Liver (tissue), 9 donors: ENCODE measurements around the gene KAZN. TPM values are rescaled to one million over a fixed set of nuclear protein-coding genes. Genes with fewer than 3 reads are reported as not detected.

Experiments
- DNase-seq: peaks from one replicate; pipeline ENCODE4 v3.0.0-alpha.2; 2017; ENCODE audit warnings: low spot score
- H3K27ac ChIP-seq, 2 donors: one replicate each; pipeline ENCODE4 v1.7.0; 2013; ENCODE audit warnings: inconsistent platforms in 2 of 2, low read length in 2 of 2, control low read depth in 1 of 2, low read depth in 1 of 2, mild to moderate bottlenecking in 1 of 2
- H3K27me3 ChIP-seq, 4 donors: one replicate each; pipeline versions ENCODE4 v1.6.1 to v1.7.0; 2013; ENCODE audit warnings: low read length in 3 of 4, inconsistent platforms in 1 of 4, mild to moderate bottlenecking in 1 of 4, moderate library complexity in 1 of 4; ENCODE audit not compliant: control insufficient read depth in 4 of 4, insufficient read depth in 4 of 4
- H3K36me3 ChIP-seq, 4 donors: one replicate each; pipeline versions ENCODE4 v1.6.1 to v1.7.0; 2013; ENCODE audit warnings: low read length in 3 of 4, mild to moderate bottlenecking in 3 of 4, low read depth in 1 of 4, moderate library complexity in 1 of 4; ENCODE audit not compliant: control insufficient read depth in 4 of 4, insufficient read depth in 3 of 4
- H3K4me1 ChIP-seq, 4 donors: one replicate each; pipeline versions ENCODE4 v1.6.1 to v1.7.0; 2013; ENCODE audit warnings: low read length in 3 of 4, mild to moderate bottlenecking in 3 of 4, moderate library complexity in 1 of 4; ENCODE audit not compliant: control insufficient read depth in 4 of 4, insufficient read depth in 4 of 4
- H3K4me3 ChIP-seq, 3 donors: one replicate each; pipeline versions ENCODE4 v1.6.1 to v1.7.0; 2013; ENCODE audit warnings: low read length in 3 of 3, control low read depth in 1 of 3, low read depth in 1 of 3, mild to moderate bottlenecking in 1 of 3
- H3K9ac ChIP-seq, 2 donors: one replicate each; pipeline ENCODE4 v1.7.0; 2013; ENCODE audit warnings: low read length in 2 of 2, mild to moderate bottlenecking in 2 of 2, moderate library complexity in 2 of 2, control low read depth in 1 of 2, low read depth in 1 of 2
- H3K9me3 ChIP-seq, 4 donors: one replicate each; pipeline versions ENCODE4 v1.6.1 to v1.7.0; 2013; ENCODE audit warnings: low read length in 3 of 4; ENCODE audit not compliant: control insufficient read depth in 4 of 4
- ATF3 ChIP-seq: IDR thresholded peaks from 2 replicates; pipeline ENCODE4 v1.6.1; 2016; ENCODE audit warnings: antibody characterized with exemption
- CTCF ChIP-seq: fragments of 150-350 bp; IDR thresholded peaks from 2 replicates; pipeline ENCODE4 v1.5.1; 2017; ENCODE audit warnings: improper control_type of control experiment, low read depth, low read length; ENCODE audit not compliant: missing input control
- EGR1 ChIP-seq, 2 donors: IDR thresholded peaks; 2 replicates each; pipeline ENCODE4 v1.6.1; 2016 to 2018; ENCODE audit warnings: antibody characterized with exemption in 2 of 2, low read depth in 2 of 2
- FOXA1 ChIP-seq: IDR thresholded peaks from 2 replicates; pipeline ENCODE4 v1.6.1; 2016; ENCODE audit warnings: antibody characterized with exemption
- FOXA2 ChIP-seq: IDR thresholded peaks from 2 replicates; pipeline ENCODE4 v1.6.1; 2016; ENCODE audit warnings: antibody characterized with exemption
- GABPA ChIP-seq, 2 donors: IDR thresholded peaks in 1 of 2; conservative IDR thresholded peaks in 1 of 2; 2 replicates each; pipeline ENCODE4 v1.6.1; 2016; ENCODE audit warnings: antibody characterized with exemption in 2 of 2, mild to moderate bottlenecking in 1 of 2, moderate library complexity in 1 of 2
- HNF4A ChIP-seq, 2 donors: conservative IDR thresholded peaks; 2 replicates each; pipeline ENCODE4 v1.6.1; 2016; ENCODE audit warnings: antibody characterized with exemption in 2 of 2, mild to moderate bottlenecking in 2 of 2
- HNF4G ChIP-seq: IDR thresholded peaks from 2 replicates; pipeline ENCODE4 v1.6.1; 2016; ENCODE audit warnings: antibody characterized with exemption
- JUND ChIP-seq, 2 donors: IDR thresholded peaks; 2 replicates each; pipeline ENCODE4 v1.6.1; 2016; ENCODE audit warnings: antibody characterized with exemption in 2 of 2
- MAX ChIP-seq: IDR thresholded peaks from 2 replicates; pipeline ENCODE4 v1.6.1; 2016; ENCODE audit warnings: antibody characterized with exemption
- NR2F2 ChIP-seq: IDR thresholded peaks from 2 replicates; pipeline ENCODE4 v1.6.1; 2016; ENCODE audit warnings: antibody characterized with exemption
- RAD21 ChIP-seq, 2 donors: IDR thresholded peaks; 2 replicates each; pipeline ENCODE4 v1.6.1; 2016; ENCODE audit warnings: antibody characterized with exemption in 2 of 2, mild to moderate bottlenecking in 2 of 2
- REST ChIP-seq: IDR thresholded peaks from 2 replicates; pipeline ENCODE4 v1.6.1; 2016; ENCODE audit warnings: antibody characterized with exemption, mild to moderate bottlenecking
- RXRA ChIP-seq, 2 donors: IDR thresholded peaks; 2 replicates each; pipeline ENCODE4 v1.6.1; 2017 to 2018; ENCODE audit warnings: antibody characterized with exemption in 2 of 2, mild to moderate bottlenecking in 1 of 2
- SP1 ChIP-seq: IDR thresholded peaks from 2 replicates; pipeline ENCODE4 v1.6.1; 2018; ENCODE audit warnings: antibody characterized with exemption, mild to moderate bottlenecking
- TAF1 ChIP-seq: conservative IDR thresholded peaks from 2 replicates; pipeline ENCODE4 v1.6.1; 2016; ENCODE audit warnings: antibody characterized with exemption, mild to moderate bottlenecking
- YY1 ChIP-seq: IDR thresholded peaks from 2 replicates; pipeline ENCODE4 v1.6.1; 2016; ENCODE audit warnings: antibody characterized with exemption, mild to moderate bottlenecking
- ZBTB33 ChIP-seq: IDR thresholded peaks from 2 replicates; pipeline ENCODE4 v1.6.1; 2016; ENCODE audit warnings: antibody characterized with exemption
- WGBS: extraction: QIAGEN DNeasy Blood & Tissue Kit; methylation state at CpG from one replicate; pipeline ENCODE4 v1.1.7; 2013; 5-methylcytosine and 5-hydroxymethylcytosine counted together
- polyA plus RNA-seq, 2 donors: library from polyadenylated mRNA; stranded (reverse) in 1 of 2; unstranded in 1 of 2; fragments of 200-250 nt in 1 of 2; fragments of >200 nt in 1 of 2; fragmentation: Nextera tagmentation in 1 of 2; extraction: Ambion mirVana in 1 of 2; gene quantifications; one replicate each; pipeline versions ENCODE4 v1.2.1 to v1.2.3, GENCODE V29; 2013 to 2015
- total RNA-seq, 2 donors: library from RNA; depleted of rRNA; stranded (reverse); fragments of >200 nt; gene quantifications; one replicate each; pipeline ENCODE4 v1.2.3, GENCODE V29; 2014
- donor health status: healthy.
- donor health status: healthy.
- donor health status: healthy.
- donor health status: healthy.
- donor health status: healthy.

Gene KAZN
- total and polyA plus RNA-seq, 4 donors: 1.9 to 6.9 (median 2.4) TPM

GRCh38 chr1:14820295-14821085 lies 222.0 kb downstream of the KAZN start (continued):
- no peak for TF ChIP-seq MAX
- no peak for TF ChIP-seq ATF3
- TF ChIP-seq HNF4A (conservative IDR thresholded peaks at IDR 0.05): no peak
- TF ChIP-seq FOXA1: no peak

- no peak for DNase-seq
- 86% methylated on average over 14 of the region's 14 CpGs for WGBS
- H3K27ac ChIP-seq: no peak overlapping the region
- no peak overlapping the region for H3K4me3 ChIP-seq
- peaks cover 0 to 2% (median 0%) of the 10 kb centered on the region in 4 donors for H3K27me3 ChIP-seq
- no peak overlapping the region for H3K9ac ChIP-seq
- H3K36me3 ChIP-seq: no peaks in the 10 kb centered on the region
- TF ChIP-seq REST: no peak
- no peak for TF ChIP-seq FOXA2
- TF ChIP-seq FOXA1: no peak
- no peak for TF ChIP-seq HNF4G
- TF ChIP-seq EGR1 (IDR thresholded peaks at IDR 0.05; ENCODE audit: low read depth in 2 of 2): no peak
- TF ChIP-seq TAF1: no peak
- TF ChIP-seq ATF3: no peak
- TF ChIP-seq HNF4A (conservative IDR thresholded peaks at IDR 0.05): no peak
- no peak for TF ChIP-seq MAX
- no peak for TF ChIP-seq CTCF
- no peak for TF ChIP-seq GABPA (IDR thresholded peaks at IDR 0.05 in 1 of 2, conservative IDR thresholded peaks at IDR 0.05 in 1 of 2)
- no peak for TF ChIP-seq ZBTB33
- TF ChIP-seq SP1: no peak
- TF ChIP-seq RXRA (IDR thresholded peaks at IDR 0.05): no peak
- no peak for TF ChIP-seq JUND (IDR thresholded peaks at IDR 0.05)
- TF ChIP-seq YY1: no peak
- no peak for TF ChIP-seq NR2F2
- TF ChIP-seq RAD21 (IDR thresholded peaks at IDR 0.05): no peak
- no peaks in the 10 kb centered on the region for H3K4me1 ChIP-seq
- H3K9me3 ChIP-seq: no peaks in the 10 kb centered on the region
These were observed 224.0 kb downstream of the KAZN start for GRCh38 chr1:14822493-14822892.
